Neural crest cell (in vitro differentiated cells): ENCODE data around the gene PLIN3. TPM values are rescaled to one million over a fixed set of nuclear protein-coding genes. Genes with fewer than 3 reads are reported as not detected.
"Not testable (repeated sequence)": the region's sequence is repeated elsewhere in the genome, so short reads cannot be mapped to it uniquely, and the experiment has no call there.

ENCODE experiments used
- DNase-seq: peaks from one replicate; pipeline ENCODE4 v3.0.0; 2021; ENCODE audit warnings: low read depth, mixed read lengths, low spot score
- H3K27ac Mint-ChIP-seq: one replicate; pipeline ENCODE4 v1.8.0; 2021; ENCODE audit warnings: mild to moderate bottlenecking, mixed read lengths; ENCODE audit not compliant: unreplicated experiment
- H3K27me3 Mint-ChIP-seq: 2 replicates; pipeline ENCODE4 v1.8.0; 2021; ENCODE audit warnings: low read depth, mild to moderate bottlenecking, mixed read lengths
- H3K36me3 Mint-ChIP-seq: 2 replicates; pipeline ENCODE4 v1.8.0; 2021; ENCODE audit warnings: low read depth, mild to moderate bottlenecking, mixed read lengths
- H3K4me1 Mint-ChIP-seq: 2 replicates; pipeline ENCODE4 v1.8.0; 2021; ENCODE audit warnings: mixed read lengths
- H3K4me3 Mint-ChIP-seq: one replicate; pipeline ENCODE4 v1.8.0; 2021; ENCODE audit warnings: mild to moderate bottlenecking, mixed read lengths
- H3K9me3 Mint-ChIP-seq: 2 replicates; pipeline ENCODE4 v1.8.0; 2021; ENCODE audit warnings: mixed read lengths
- CTCF ChIP-seq: fragments of 200-600 bp; sonication (generic); conservative IDR thresholded peaks from 2 replicates; pipeline ENCODE4 v1.5.0; 2021; ENCODE audit warnings: antibody characterized with exemption, mild to moderate bottlenecking
- total RNA-seq: library from RNA; stranded (reverse); gene quantifications from 2 replicates; pipeline ENCODE4 v1.2.1, GENCODE V29; 2021

PLIN3 gene
- total RNA-seq, 1 donor from 2014 or later: 42.4 TPM

- no peak overlapping the region for H3K27ac Mint-ChIP-seq
- H3K36me3 Mint-ChIP-seq: no peaks in the 10 kb centered on the region
- no peaks in the 10 kb centered on the region for H3K9me3 Mint-ChIP-seq
- H3K27me3 Mint-ChIP-seq: peaks cover 4% of the 10 kb centered on the region
- no peak for DNase-seq
- TF ChIP-seq CTCF: no peak
- H3K4me3 Mint-ChIP-seq: peak overlapping the region; percentile 15
- H3K4me1 Mint-ChIP-seq: peaks cover 9% of the 10 kb centered on the region
Observed at GRCh38 chr19:4870025-4870700, 2.7 kb upstream of the PLIN3 start.

- Mint-ChIP-seq H3K27ac (no peak overlapping the region), H3K4me1 (peaks cover 9% of the 10 kb centered on the region), H3K36me3 (no peaks in the 10 kb centered on the region), H3K27me3 (peaks cover 4% of the 10 kb centered on the region), H3K9me3 (no peaks in the 10 kb centered on the region), H3K4me3 (peak overlapping the region; percentile 89)
- TF ChIP-seq CTCF: no peak
- DNase-seq: no peak
Observed at GRCh38 chr19:4868286-4868834, 893 bp upstream of the PLIN3 start.

GRCh38 chr19:4866595-4867424 is 657 bp downstream of the PLIN3 start:
- peak; percentile 34 for DNase-seq
- no peak for TF ChIP-seq CTCF
- no peaks in the 10 kb centered on the region for H3K27me3 Mint-ChIP-seq
- no peaks in the 10 kb centered on the region for H3K36me3 Mint-ChIP-seq
- peaks cover 5% of the 10 kb centered on the region for H3K4me1 Mint-ChIP-seq
- no peak overlapping the region for H3K27ac Mint-ChIP-seq
- peak overlapping the region; percentile 89 for H3K4me3 Mint-ChIP-seq
- H3K9me3 Mint-ChIP-seq: no peaks in the 10 kb centered on the region

GRCh38 chr19:4861147-4861546 is 6.3 kb downstream of the PLIN3 start:
- H3K27ac Mint-ChIP-seq: no peak overlapping the region

DNA sequence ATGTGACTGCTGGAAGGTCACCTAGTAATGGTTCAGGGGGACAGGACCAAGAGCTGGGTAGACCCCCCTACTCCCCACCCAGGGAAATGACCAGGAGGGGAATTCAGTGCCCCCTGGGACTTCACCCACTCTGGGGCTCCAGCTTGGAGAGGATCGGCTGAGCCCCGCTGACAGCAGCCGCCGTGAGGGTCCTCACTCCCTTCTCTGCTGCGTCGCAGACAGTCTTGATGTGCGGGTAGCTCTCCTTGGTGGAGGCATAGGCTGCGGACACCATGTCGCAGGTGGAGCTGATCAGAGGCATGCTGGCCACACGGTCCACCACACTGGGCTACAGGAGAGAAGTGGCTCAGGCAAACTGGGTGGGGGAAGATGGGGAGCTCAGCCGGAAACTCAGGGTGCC is 7.8 kb downstream of the PLIN3 start:
- no peaks in the 10 kb centered on the region for H3K36me3 Mint-ChIP-seq
- H3K9me3 Mint-ChIP-seq: no peaks in the 10 kb centered on the region
- no peak for DNase-seq
- no peak for TF ChIP-seq CTCF
- H3K27ac Mint-ChIP-seq: no peak overlapping the region
- H3K4me3 Mint-ChIP-seq: no peak overlapping the region
- no peaks in the 10 kb centered on the region for H3K27me3 Mint-ChIP-seq
- no peaks in the 10 kb centered on the region for H3K4me1 Mint-ChIP-seq

More at GRCh38 chr19:4861147-4861546, 6.3 kb downstream of the PLIN3 start:
- Mint-ChIP-seq H3K4me1 (no peaks in the 10 kb centered on the region), H3K9me3 (no peaks in the 10 kb centered on the region), H3K4me3 (no peak overlapping the region), H3K36me3 (no peaks in the 10 kb centered on the region), H3K27me3 (no peaks in the 10 kb centered on the region)
- no peak for TF ChIP-seq CTCF
- no peak for DNase-seq

GRCh38 chr19:4856468-4856867 is 11.0 kb downstream of the PLIN3 start:
- not testable (repeated sequence) for H3K4me1 Mint-ChIP-seq, H3K27me3 Mint-ChIP-seq

DNA sequence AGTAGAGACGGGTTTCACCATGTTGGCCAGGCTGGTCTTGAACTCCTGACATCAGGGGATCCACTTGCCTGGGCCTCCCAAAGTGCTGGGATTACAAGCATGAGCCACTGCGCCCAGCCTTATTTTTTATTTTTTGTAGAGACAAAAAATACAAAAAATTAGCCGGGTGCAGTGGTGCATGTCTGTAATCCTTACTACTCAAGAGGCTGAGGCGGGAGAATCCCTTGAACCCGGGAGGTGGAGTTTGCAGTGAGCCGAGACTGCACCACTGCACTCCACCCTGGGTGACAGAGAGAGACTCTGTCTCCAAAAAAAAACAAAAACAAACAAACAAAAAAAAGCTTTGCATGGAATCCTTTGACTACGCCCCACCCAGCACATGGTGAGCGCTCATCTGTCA is 14.0 kb downstream of the PLIN3 start:
- not testable (repeated sequence) for H3K36me3 Mint-ChIP-seq, H3K4me3 Mint-ChIP-seq, H3K9me3 Mint-ChIP-seq, DNase-seq, H3K4me1 Mint-ChIP-seq, H3K27me3 Mint-ChIP-seq, H3K27ac Mint-ChIP-seq

More at GRCh38 chr19:4856468-4856867, 11.0 kb downstream of the PLIN3 start:
- not testable (repeated sequence) for H3K9me3 Mint-ChIP-seq, H3K4me3 Mint-ChIP-seq, DNase-seq, H3K27ac Mint-ChIP-seq, H3K36me3 Mint-ChIP-seq
